Mucosa of gallbladder (tissue), 1 donor: ENCODE data around the gene PYGO2. TPM values are rescaled to one million over a fixed set of nuclear protein-coding genes. Genes with fewer than 3 reads are reported as not detected.

Experiments used
- DNase-seq: peaks from one replicate; pipeline ENCODE4 v3.0.0-alpha.2; 2020; ENCODE audit warnings: low spot score
- total RNA-seq: library from RNA; stranded (reverse); gene quantifications from one replicate; pipeline ENCODE4 v1.2.1, GENCODE V29; 2021
- donor health status: DM: no; HTN: no; CAD: no.

Gene PYGO2
- total RNA-seq, 1 donor from 2014 or later = 54.5 TPM

DNA sequence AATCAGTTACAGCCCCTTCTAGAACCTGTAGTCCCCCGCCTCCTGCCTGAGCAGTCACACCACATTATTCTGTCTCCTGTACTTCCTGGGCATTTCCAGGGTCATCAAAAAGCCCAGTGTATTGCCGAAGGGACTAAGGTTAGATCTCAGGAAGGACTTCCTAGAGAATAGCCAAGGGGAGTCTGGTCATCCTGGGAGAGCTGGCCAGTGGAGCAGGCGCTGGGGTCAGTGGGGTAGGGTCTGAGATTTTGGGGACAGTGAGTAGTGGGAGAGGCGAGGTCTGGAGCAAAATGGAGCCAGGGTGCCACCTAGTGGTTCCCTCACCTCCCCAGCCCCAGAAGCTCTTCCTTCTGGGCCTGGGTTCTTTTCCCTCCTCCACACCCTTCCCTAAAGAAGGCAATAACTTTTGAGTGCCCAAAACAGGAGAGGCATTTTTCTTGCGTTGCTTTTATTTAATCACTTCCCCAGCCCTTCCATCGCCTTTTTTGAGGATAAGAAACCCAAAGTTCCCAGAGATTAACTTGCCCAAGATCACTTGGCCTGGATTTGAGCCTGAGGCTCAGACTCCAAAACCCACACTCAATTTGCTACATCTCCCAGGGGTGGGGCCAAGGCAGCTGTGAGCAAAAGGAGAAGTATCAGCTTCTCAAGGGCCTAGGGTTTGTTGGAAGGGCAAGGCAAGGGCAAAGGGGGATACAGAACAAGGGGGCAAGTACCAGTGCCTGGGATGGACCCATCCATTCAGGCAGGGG lies 17.8 kb downstream of the PYGO2 start:
- DNase-seq = no peak

DNA sequence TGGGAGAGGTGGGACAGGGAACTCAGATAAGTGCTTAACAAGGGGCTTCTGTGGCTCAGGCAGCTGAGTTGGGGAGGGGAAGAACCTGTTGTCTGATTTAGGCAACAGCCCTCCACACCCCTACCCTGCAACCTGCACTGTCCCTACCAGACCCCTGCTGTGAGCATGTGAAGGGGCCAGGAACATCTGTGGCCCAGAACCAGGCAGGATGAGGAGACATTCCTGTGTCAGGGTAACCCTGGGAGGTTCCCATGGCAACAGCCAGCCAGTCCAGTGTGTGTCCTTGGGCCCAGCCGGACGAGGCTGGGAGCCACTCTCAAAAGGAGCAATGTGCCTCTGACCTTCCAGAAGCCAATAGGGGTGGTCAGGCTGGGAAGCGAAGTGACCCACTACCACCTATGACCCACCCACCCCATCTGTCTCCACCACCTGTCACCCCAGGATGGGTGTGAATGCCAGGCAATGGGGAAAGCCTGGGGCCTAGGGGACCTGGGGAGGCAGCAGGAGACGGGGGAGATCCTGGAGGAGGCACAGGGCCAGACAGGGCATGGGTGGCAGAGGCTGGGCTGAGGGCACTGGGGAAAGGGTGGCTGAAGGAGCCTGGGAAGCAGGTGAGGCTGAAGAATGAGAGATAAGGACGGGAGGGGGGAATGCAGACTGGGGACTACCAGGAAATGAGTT lies 20.1 kb downstream of the PYGO2 start:
- peak; percentile 45 for DNase-seq

DNA sequence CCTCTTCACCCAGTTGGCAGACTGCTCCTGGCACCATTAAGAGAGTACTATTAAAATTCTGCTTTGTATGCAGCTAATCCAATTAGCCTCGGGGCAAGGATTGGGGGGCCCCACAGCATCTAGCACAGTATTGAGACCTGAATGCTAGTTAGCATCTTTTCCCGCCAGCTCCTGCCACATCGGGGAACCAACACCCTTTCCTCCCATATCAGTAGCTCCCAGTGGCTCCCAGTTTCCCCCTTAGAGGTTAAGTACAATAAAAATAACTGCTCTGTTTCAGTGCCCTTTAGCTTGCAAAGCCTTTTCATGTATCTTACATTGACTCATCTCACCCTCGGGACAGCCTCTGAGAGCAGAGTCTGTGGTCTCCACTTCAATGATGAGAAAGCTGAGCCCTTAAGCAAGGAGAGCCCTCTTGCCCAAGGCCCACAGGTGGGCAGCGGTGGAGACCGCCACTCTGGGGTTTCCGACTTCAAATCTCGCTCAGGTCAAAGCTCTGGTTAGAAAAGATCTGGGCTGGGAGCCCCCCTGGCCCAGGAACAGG lies 20.9 kb downstream of the PYGO2 start:
- DNase-seq = no peak

DNA sequence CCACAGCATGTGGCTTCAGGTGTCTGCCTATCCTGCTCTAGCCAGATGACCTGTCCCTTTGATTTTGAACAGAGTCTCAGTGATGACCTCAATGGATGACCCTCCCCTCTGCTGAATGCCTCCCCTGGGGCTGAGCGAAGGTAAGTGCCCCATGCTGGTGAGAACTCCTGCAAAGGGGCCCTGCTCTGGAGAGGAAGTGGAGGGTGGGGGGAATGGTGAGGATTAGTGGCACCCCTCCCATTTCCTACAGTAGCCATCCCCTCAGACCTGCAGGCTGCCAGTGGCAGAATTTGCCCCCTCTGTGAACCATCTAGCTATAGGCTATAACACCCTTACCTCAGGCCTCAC lies 21.4 kb downstream of the PYGO2 start:
- no peak for DNase-seq

DNA sequence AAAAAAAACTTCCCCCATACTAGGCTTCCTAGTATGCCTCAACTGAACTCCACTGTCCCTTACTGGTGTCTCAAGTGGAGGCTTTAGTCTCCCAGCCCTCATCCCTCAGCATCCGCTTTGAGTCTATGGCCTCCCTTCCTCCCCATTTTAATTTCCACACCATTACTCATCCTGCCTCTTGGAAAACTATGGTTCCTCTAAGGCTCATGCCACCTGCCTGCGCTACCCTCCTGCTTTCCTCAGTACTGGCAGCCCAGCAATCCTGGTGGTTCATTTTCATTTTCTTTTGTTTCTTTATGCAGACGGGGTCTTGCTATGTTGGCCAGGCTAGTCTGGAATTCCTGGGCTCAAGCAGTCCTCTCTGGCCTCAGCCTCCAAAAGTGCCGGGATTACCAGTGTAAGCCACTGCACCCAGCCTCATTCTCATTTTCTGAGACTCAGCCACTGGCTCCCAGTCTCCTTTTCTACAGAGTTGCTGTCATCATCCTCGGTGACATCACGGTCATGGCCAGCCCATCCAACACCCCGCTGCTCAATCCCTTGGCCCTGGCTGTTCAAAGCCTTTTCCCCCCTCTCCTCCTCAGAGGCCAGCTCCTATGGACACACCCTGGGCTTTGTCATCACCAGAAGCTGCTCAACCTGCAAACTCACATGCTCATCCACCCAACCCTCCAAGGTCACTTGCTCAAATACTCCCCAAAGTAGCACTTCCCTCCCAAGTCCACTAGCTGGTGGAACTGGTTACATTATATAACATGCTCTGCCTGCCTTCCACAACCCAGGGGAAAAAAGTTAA lies 22.8 kb downstream of the PYGO2 start:
- no peak for DNase-seq

DNA sequence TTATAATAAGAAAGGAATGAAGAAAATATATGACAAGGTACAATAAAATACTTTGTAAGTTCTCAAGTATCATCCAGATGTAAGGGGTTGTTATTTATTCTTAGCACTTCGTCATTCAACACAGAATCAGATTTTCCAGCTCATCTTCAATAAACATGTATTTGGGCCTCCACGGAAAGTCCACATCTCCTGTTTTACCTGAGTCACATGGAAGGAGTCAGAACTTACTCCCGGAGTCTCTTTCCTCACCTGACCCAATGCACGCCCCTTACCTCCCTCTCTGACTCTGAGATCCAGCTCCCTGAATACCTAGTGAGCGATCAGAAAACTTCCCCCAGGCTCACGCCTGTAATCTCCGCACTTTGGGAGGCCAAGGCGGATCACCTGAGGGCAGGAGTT lies 23.6 kb downstream of the PYGO2 start:
- DNase-seq = no peak

DNA sequence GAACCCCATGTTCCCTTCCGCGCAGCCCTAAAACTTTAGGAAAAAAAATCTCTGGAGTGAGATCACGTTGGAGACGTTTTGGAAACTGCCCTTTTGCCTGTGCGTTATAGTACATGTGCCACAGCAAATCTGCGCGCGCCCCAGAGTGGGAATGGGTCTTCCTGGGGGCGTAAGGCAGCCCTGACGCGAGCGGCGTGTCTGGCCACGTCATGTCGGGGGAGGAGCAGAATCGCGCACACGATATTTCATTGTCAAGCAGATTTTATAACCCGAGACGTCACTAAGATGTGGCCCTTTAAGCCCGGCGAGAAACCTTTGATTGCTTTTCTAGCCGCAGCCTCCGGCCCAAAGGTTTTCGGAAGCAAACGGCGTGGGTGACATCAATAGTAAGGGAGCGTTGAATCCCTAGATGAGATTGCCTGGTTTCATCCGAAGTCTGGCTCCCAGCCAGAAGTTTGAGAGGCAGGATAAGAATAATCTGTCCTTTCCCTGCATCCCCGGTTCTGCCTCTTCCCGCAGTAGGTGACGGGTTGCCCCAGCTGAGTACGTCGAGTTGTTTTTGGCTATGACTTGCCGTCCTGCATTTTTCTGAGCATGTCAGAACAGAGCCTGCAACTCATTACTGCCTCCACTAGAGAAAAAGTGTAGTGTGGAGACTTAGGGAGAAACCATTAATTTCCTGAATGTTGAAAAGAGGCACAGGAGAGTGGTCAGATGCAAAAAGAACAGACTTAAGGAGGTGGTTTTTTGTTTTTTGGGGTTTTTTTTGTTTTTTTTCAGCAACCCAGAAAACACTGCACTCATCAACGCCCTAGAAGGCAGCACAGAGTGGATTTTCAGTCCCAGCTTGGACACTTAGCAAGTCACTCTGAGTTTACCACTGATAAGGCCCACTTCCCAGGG lies 24.2 kb downstream of the PYGO2 start:
- DNase-seq = peak; percentile 91

DNA sequence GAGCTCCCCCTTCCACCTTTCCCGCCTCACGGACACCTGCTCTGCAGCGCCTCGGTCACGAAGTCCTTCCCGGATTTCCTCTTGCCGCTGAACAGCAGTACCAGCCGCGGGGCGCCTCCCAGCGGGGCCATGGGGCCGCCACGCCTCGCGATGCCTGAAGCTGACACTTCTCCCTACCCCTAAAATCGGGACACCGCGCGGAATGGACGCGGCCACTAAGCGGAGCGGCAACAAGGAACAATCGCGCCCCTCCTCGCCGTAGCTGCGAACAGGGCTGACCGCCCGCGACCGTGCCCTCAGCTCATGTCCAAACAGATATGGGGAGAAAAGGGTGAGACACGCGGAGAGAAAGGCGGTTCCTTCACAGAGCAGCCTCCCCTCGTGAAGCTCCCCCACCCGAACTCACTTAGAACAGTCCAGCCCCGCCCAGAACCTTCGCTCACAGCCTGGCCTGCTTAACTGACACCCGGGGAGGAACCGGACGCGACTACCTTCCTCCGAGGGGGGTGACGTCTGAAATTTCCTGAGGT lies 25.0 kb downstream of the PYGO2 start, which contains the start of gene PMVK:
TSS of gene PMVK (minus strand) at position 165 of the 530 bp plus-strand sequence. CDS start at position 131, 34 bp downstream.
- peak; percentile 96 for DNase-seq

- no peak for DNase-seq
Observed at GRCh38 chr1:154935749-154936554, 25.6 kb downstream of the PYGO2 start.

DNA sequence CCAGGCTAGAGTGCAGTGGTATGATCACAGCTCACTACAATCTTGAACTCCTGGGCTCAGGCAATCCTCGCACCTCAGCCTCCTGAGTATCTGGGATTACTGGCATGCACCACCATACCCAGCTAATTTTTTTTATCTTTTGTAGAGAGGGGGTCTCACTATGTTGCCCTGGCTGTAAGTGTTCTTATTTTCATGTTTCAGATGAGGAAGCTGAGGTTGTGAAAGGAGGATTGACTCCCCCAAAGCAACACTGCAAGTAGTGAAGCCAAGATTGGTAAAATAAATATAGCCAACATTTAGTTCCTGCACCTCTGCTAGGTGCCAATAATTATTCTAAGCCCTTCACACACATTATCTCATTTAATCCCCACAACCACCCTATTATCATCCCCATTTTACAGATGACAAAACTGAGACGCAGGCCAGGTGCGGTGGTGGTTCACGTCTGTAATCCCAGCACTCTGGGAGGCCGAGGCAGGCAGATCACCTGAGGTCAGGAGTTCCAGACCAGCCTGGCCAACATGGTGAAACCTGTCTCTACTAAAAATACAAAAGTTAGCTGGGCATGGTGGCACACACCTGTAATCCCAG lies 27.1 kb downstream of the PYGO2 start:
- DNase-seq = no peak

DNA sequence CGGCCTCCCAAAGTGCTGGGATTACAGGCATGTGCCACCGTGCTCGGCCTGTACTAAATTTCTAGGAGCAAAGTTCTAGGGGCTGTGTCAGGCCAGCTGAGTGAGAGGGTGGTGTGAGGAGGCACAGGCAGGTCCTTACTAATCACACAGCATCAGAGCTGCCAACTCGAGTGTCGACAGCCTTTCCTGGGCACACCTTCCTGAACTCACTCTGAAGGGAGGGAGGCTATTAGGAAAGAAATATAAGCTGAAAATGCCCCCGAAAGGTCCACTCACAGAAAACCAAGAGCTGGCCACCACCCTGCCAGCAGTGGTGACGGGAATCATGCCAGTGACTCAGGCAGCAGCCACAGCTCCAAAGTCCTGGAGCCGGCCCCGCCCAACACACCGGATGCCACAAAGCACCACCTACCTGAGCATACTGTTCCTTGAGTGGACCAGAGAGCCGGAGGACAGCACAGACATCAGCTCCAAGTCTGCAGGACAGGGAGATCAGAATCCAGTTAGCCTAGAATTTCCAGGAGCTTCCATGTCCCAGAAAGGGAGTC lies 29.6 kb downstream of the PYGO2 start:
- peak; percentile 86 for DNase-seq

DNA sequence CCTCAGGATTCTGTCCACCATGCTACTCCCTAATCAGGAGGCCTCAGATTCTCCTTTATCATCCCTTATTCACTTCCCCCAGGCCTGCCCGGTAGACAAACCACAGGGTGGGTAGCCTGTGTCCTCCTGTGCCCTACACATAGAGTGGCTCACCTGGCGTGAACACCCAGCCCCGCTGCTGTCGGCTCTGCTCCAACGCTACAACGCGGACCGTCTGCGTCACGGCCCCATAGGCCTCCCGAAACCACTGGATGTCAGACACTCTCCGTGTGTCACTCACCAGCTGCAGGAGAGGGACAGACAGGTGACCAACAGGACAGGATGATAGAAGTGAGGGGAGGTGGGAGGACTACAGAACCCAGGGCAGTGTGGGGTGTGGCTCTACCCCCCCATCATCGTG lies 35.4 kb downstream of the PYGO2 start:
- DNase-seq = no peak

GRCh38 chr1:154925335-154926170 lies 36.0 kb downstream of the PYGO2 start:
- DNase-seq = no peak

- no peak for DNase-seq
Observed at GRCh38 chr1:154923695-154924094, 37.9 kb downstream of the PYGO2 start.

DNA sequence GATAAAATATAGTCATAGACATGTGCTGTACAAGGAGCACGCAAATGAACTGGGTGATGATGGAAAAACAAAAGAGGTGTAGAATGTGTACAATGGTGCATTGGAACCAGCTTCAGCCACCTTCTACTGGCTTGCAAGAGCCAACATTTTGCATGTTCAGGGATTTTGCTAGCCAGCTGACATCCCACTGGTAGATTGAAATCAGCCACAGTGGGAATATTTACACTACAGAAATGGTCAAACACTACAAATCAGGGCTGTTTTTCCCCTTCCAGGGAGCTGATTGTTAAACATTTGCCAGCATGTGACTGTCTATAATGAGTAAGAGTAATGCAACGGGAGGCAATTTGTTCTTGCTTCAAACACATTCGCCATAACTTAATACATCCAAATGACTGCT lies 48.3 kb downstream of the PYGO2 start:
- DNase-seq = no peak

GRCh38 chr1:154912755-154913154 lies 48.8 kb downstream of the PYGO2 start:
- DNase-seq = no peak

DNA sequence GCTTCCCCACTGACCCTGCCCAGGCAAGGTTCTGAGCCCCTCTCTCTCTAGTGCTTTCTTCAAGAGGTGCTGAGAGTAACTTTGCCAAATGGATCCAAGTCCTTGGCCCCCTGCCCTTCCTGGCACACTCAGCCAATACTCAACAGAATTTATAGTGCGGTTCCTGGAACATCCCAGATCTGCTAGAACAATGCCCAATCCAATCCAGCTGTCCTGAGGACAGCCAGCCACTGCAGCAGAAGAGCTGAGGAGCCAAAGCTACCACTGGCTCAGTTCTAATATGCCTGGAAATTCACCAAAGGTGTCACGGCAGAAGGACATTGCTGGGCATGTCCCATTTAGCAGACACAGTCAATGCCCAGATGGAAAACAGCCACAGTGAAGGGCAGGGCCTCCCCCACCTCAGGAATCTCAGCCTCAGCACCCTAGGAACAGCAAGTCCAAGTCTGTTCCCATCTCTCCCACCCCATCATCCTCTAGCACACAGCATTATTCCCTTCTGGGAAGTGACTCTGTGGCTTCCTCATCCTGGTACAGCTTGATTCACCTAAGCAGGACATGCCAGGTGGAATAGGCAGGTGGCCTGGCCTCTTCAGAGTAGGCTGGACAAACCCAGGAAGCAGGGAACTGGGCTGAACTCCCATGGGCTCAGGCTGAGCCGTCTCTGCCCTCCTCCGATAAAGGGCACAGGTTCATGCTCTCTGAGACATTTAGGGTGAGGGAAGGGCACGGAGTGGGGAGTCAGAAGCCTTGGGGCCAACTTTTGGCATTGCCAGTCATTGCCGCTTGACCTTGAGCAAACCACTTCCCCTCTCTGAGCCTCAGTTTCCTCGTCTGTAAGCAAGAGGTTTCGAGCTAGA lies 49.7 kb downstream of the PYGO2 start:
- DNase-seq = no peak

DNA sequence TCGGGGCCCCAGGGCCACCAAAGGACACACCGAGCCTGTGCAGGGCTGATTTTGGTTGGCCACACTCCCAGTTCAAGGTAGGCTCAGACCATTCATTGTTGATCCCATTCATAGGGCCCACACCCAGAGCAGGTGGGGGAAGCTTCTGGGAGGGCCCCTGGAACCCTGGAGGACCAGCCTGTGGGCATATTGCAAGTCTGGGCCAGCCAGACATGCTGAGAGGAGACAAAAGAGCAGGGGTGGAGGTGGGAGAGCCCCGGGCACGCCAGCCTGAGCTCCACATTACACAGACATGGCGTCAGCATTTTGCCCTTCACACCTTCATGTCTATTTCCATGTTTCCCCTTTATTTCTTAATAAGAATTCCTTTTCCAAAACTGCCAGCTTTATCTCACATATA lies 50.7 kb downstream of the PYGO2 start:
- no peak for DNase-seq
